Amniotic stem cell (primary cell): ENCODE results near the gene TMEM204.

ENCODE experiments used
- DNase-seq: peaks from one replicate; lab custom pipeline; 2025; lab: John Stamatoyannopoulos, UW

Gene TMEM204

GRCh38 chr16:1538804-1539520 lies 5.5 kb downstream of the TMEM204 start:
- no peak for DNase-seq

- DNase-seq: no peak
These were observed 6.5 kb downstream of the TMEM204 start for GRCh38 chr16:1539720-1540555.

GRCh38 chr16:1540556-1540855 lies 7.0 kb downstream of the TMEM204 start:
- no peak for DNase-seq

GRCh38 chr16:1541293-1542165 lies 8.1 kb downstream of the TMEM204 start:
- DNase-seq: no peak

- DNase-seq: no peak
These were observed 8.7 kb downstream of the TMEM204 start for GRCh38 chr16:1542166-1542500.

GRCh38 chr16:1542533-1542932 lies 9.1 kb downstream of the TMEM204 start:
- DNase-seq: no peak

GRCh38 chr16:1543085-1543896 lies 9.8 kb downstream of the TMEM204 start:
- DNase-seq: peak; percentile 47

GRCh38 chr16:1545044-1546040 lies 11.9 kb downstream of the TMEM204 start:
- no peak for DNase-seq

- DNase-seq: no peak
These were observed 13.0 kb downstream of the TMEM204 start for GRCh38 chr16:1546430-1546829.

GRCh38 chr16:1548233-1548632 lies 14.8 kb downstream of the TMEM204 start:
- no peak for DNase-seq

- no peak for DNase-seq
These were observed 15.3 kb downstream of the TMEM204 start for GRCh38 chr16:1548727-1549126.

- no peak for DNase-seq
These were observed 16.6 kb downstream of the TMEM204 start for GRCh38 chr16:1550069-1550468.

- DNase-seq: no peak
These were observed 17.2 kb downstream of the TMEM204 start for GRCh38 chr16:1550696-1551095.

GRCh38 chr16:1551166-1551565 lies 17.7 kb downstream of the TMEM204 start:
- no peak for DNase-seq

- DNase-seq: no peak
These were observed 18.7 kb downstream of the TMEM204 start for GRCh38 chr16:1552129-1552528.

GRCh38 chr16:1553946-1554825 lies 20.7 kb downstream of the TMEM204 start:
- DNase-seq: no peak

- no peak for DNase-seq
These were observed 21.5 kb downstream of the TMEM204 start for GRCh38 chr16:1554826-1555445.

GRCh38 chr16:1556254-1556653 lies 22.8 kb downstream of the TMEM204 start:
- DNase-seq: no peak

GRCh38 chr16:1557074-1557473 lies 23.6 kb downstream of the TMEM204 start:
- DNase-seq: no peak
